T47D (cell line): ENCODE data around the gene SIPA1L3.
"Not testable (repeated sequence)": the region's sequence is repeated elsewhere in the genome, so short reads cannot be mapped to it uniquely, and the experiment has no call there.

Source experiments
- DNase-seq, 2 experiments: peaks; one replicate each; pipeline versions ENCODE4 v3.0.0 to v3.0.0-alpha.2; 2011 to 2012; ENCODE audit warnings: low read depth in 1 of 2, low spot score in 1 of 2
- JUND ChIP-seq: IDR thresholded peaks from 2 replicates; pipeline ENCODE4 v1.6.1; 2012; ENCODE audit warnings: low read depth
- in situ Hi-C: cut with HindIII; loops from 2 replicates; pipeline ENCODE4 v1.10.0; 2016; ENCODE audit warnings: low sequenced_read_pairs, low pct_unique_long_range_greater_than_20kb

The SIPA1L3 gene

DNA sequence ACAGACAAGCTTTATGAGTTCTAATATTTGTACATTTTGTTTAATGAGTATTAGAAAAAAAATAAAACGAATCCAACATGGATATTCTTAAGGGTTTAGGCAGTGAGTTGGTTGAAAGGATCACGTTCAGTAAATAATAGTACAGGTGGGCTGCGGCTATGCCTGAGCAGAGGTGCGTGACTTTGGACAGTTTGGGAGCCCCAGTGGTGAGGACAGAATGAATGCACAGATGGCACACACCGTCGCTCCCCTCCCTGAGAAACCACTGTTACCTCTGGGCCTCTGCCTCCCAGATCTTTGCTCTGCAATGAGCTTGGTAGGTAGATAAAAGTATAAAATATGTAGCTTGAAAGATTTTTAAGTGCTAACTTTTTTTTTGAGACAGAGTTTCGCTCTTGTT lies 153.3 kb downstream of the SIPA1L3 start:
- in situ Hi-C loops = no loop called here
- no peak for TF ChIP-seq JUND
- DNase-seq = no peak

DNA sequence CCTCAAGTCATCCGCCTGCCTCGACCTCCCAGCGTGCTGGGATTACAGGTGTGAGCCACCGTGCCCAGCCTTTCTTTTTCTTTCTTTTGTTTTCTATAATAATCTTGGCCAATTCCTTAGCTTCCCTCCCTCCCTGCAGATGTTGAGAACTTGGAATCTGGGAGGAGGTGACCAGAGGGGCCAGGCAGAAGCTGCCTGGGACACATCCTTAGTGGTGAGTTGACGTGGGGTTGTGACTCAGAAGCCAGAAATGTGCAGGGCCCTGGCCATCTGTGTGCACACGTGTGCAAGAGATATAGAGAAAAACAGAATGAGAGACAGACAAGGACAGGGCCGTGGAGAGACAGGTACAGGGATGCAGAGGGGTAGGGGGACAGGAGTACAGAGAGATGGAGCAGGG lies 154.3 kb downstream of the SIPA1L3 start:
- no peak for TF ChIP-seq JUND
- no peak for DNase-seq
- in situ Hi-C loops = no loop called here

GRCh38 chr19:38062959-38063761 lies 156.2 kb downstream of the SIPA1L3 start:
- DNase-seq = peak in 1 of 2 experiments; percentile 39
- in situ Hi-C loops = no loop called here
- TF ChIP-seq JUND = no peak

GRCh38 chr19:38063928-38064327 lies 156.9 kb downstream of the SIPA1L3 start:
- in situ Hi-C loops = no loop called here
- TF ChIP-seq JUND = no peak
- DNase-seq = no peak

GRCh38 chr19:38064661-38065425 lies 157.8 kb downstream of the SIPA1L3 start:
- TF ChIP-seq JUND = no peak
- DNase-seq = no peak
- in situ Hi-C loops = no loop called here

GRCh38 chr19:38065775-38066174 lies 158.8 kb downstream of the SIPA1L3 start:
- in situ Hi-C loops, DNase-seq: not testable (repeated sequence)

DNA sequence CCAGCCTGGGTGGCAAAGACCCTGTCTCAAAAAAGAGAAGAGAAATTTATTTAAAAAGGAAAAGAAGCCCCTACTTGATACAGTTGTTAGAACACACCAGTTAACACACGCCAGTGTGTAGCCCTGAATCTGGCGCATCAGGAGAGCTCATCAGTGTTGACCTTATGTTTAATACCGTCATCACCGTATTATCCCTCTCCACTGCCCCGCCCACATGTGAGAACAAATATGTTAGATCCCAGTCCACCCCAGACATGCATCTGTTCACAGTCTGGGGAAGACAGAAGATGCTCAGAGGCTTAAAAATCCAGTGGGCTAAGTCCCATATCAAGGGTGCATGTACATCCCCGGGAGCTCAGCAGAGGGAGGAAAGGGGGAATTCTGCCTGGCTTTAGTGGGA lies 161.8 kb downstream of the SIPA1L3 start:
- TF ChIP-seq JUND = no peak
- in situ Hi-C loops = no loop called here
- DNase-seq = no peak

DNA sequence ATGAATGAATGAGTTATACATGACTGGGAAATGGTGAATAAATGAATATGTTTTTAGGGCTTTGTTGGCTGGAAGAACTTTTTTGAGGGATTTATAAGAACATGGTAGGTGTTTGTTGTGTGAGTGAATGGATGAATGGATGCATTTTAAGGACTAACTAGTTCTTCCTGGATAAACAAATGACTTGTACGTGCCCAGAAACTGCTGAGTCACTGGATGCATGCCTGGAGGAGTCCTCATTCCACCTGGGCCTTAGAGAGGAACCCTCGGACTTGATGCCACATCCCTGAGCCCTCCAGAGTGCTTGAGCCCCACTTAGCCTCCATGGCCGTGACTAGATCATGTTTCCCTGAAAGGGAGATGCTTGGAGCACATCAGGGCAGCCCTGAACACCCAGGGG lies 163.6 kb downstream of the SIPA1L3 start:
- DNase-seq = peak in 1 of 2 experiments; percentile 76
- no peak for TF ChIP-seq JUND
- in situ Hi-C loops = no loop called here

- in situ Hi-C loops = not testable (repeated sequence)
Observed at GRCh38 chr19:38071054-38071453, 164.0 kb downstream of the SIPA1L3 start.

DNA sequence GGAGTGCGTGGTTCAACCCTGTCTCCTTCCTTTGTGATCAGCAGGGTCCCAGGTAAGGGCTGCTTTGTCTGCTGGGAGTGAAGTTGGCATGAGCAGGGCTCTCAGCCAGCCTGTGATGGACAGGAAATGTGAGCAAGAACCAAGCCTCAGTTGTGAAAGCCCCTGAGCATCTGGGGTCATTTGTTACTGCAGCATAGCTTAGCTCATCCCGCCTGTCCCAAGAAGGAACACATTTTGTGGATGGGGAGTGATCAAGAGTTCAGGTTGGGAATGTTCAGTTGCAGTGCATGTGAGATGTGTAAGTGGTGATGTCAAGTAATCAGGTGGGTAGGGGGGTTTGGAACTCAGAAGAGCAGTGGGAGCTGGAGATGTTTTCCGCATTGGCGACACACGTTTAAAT lies 164.6 kb downstream of the SIPA1L3 start:
- TF ChIP-seq JUND = no peak
- DNase-seq = no peak
- in situ Hi-C loops = no loop called here

More at GRCh38 chr19:38071054-38071453, 164.0 kb downstream of the SIPA1L3 start:
- not testable (repeated sequence) for DNase-seq

DNA sequence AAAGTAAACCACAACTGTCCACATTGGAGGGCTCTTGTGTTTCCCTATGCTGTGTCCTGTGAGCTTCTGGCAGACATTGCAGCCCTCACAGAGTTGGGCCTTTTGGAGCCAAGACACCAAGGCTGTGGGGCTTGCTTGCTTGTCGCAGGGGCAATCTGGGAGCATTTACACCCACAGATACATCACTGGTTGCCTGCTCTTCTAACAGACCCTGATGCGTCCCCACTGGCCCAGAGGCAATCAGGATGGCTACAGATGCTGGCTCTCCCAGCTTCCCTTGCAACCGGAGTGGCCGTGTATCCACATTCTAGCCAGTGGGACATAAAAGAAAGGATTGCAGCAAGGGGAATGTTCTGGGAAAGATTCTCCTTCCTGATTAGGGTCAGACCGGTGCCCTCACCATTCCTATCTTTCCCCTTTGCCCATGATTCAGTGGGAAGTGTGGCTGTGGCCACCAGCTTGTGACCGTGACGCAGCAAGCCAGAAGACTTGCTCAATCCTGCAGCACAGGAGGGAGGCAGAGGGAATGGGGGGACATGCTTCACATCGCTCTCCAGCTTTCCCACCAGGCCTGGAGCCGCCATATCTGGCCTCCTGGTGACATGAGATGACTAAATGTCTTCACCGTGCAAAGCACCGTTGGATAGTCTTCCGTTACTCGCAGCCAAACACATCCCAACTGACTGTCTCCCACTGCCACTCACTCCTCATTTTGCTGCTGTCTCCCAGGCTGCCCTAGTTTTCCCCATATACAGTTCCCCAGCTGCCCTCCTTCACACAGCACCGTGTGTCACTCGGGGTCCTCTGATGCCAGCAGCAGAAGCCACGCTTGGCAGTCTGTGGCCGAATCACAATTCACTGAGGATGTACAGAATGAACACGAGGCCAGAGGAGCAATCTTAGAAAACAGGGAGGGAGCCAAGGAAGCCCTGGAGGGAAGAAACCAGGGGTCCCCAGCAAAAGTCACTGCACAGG lies 166.1 kb downstream of the SIPA1L3 start:
- TF ChIP-seq JUND = no peak
- no peak for DNase-seq
- in situ Hi-C loops = no loop called here

GRCh38 chr19:38073841-38074685 lies 167.1 kb downstream of the SIPA1L3 start:
- TF ChIP-seq JUND = no peak
- DNase-seq = peak; percentile 43 to 66
- in situ Hi-C loops = no loop called here
